HCT116 (cell line): Measurements from ENCODE around the gene ICOSLG.

Experiments used
- EZH2 ChIP-seq: fragments of 200-600 bp; sonication (generic); IDR thresholded peaks from 2 replicates; pipeline ENCODE4 v1.6.1; 2017; ENCODE audit warnings: antibody characterized with exemption, mixed run types
- JUND ChIP-seq: IDR thresholded peaks from 2 replicates; pipeline ENCODE4 v1.6.1; 2012
- POLR2A ChIP-seq: IDR thresholded peaks from 2 replicates; pipeline ENCODE4 v1.7.0; 2011; ENCODE audit warnings: borderline replicate concordance; ENCODE audit not compliant: insufficient read depth, insufficient read length; ENCODE audit errors: extremely low read depth
- SP1 ChIP-seq: IDR thresholded peaks from 2 replicates; pipeline ENCODE4 v1.6.1; 2012; ENCODE audit warnings: low read depth
- YY1 ChIP-seq: IDR thresholded peaks from 2 replicates; pipeline ENCODE4 v1.6.1; 2011; ENCODE audit warnings: low read length, low read depth, moderate library complexity, mild to moderate bottlenecking; ENCODE audit not compliant: insufficient replicate concordance; ENCODE audit errors: extremely low read depth
- TF ChIP-seq, protein P1 (sequence below), 3 experiments: fragments of 200-600 bp in 1 of 3; sonication (generic) in 1 of 3; IDR thresholded peaks in 2 of 3; conservative IDR thresholded peaks in 1 of 3; 2 replicates each; pipeline ENCODE4 v1.5.1; 2012 to 2017; ENCODE audit warnings: low read depth in 2 of 3, low read length in 2 of 3, antibody characterized with exemption in 1 of 3, borderline replicate concordance in 1 of 3, control low read depth in 1 of 3, mild to moderate bottlenecking in 1 of 3, mixed read lengths in 1 of 3, mixed run types in 1 of 3, moderate library complexity in 1 of 3; ENCODE audit not compliant: insufficient read depth in 1 of 3

DNA sequence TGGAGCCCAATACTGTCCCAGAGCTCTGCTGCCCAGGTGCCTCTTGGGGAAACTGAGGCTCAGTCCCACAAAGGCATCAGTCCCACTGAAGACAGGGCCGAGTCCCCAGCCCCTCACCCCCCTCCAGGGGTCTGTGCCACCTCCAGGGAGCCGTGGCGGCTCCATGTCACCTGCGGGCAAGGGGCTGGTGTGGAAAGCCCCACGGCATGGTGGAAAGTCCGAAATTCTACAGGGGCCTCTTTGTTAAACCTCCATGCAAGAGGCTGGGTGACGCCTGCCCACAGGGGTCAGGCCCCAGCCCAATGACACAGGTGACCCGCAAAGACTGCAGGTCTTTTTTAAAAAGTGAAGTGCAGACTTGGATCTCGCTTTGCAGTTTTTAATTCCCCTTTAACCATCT, 41.6 kb upstream of the ICOSLG start:
- TF ChIP-seq JUND (no peak), YY1 (no peak), EZH2 (no peak), POLR2A (no peak), SP1 (no peak)
- TF ChIP-seq, protein P1, sequence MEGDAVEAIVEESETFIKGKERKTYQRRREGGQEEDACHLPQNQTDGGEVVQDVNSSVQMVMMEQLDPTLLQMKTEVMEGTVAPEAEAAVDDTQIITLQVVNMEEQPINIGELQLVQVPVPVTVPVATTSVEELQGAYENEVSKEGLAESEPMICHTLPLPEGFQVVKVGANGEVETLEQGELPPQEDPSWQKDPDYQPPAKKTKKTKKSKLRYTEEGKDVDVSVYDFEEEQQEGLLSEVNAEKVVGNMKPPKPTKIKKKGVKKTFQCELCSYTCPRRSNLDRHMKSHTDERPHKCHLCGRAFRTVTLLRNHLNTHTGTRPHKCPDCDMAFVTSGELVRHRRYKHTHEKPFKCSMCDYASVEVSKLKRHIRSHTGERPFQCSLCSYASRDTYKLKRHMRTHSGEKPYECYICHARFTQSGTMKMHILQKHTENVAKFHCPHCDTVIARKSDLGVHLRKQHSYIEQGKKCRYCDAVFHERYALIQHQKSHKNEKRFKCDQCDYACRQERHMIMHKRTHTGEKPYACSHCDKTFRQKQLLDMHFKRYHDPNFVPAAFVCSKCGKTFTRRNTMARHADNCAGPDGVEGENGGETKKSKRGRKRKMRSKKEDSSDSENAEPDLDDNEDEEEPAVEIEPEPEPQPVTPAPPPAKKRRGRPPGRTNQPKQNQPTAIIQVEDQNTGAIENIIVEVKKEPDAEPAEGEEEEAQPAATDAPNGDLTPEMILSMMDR (IDR thresholded peaks at IDR 0.05 in 2 of 3, conservative IDR thresholded peaks at IDR 0.05 in 1 of 3; ENCODE audit: borderline replicate concordance in 1 of 3, insufficient read depth in 1 of 3, low read depth in 2 of 3, low read length in 2 of 3): no peak
